ENCODE measurements around the gene COX7A2L.
"Not testable (repeated sequence)": the region's sequence is repeated elsewhere in the genome, so short reads cannot be mapped to it uniquely, and the experiment has no call there.

COX7A2L gene

GRCh38 chr2:42337846-42338566, 23.0 kb downstream of the COX7A2L start:
- DNase-seq: no peak

- no peak for DNase-seq
Measured at GRCh38 chr2:42337356-42337820, 23.6 kb downstream of the COX7A2L start.

GRCh38 chr2:42336361-42336965, 24.6 kb downstream of the COX7A2L start:
- DNase-seq: no peak

- no peak for DNase-seq
Measured at GRCh38 chr2:42335514-42336104, 25.4 kb downstream of the COX7A2L start.

- DNase-seq: not testable (repeated sequence)
Measured at GRCh38 chr2:42334865-42335264, 26.2 kb downstream of the COX7A2L start.

- DNase-seq: no peak
Measured at GRCh38 chr2:42334220-42334619, 26.8 kb downstream of the COX7A2L start.

- DNase-seq: no peak
Measured at GRCh38 chr2:42333579-42333978, 27.4 kb downstream of the COX7A2L start.

- DNase-seq: no peak
Measured at GRCh38 chr2:42332575-42332974, 28.4 kb downstream of the COX7A2L start.

- no peak for DNase-seq
Measured at GRCh38 chr2:42331569-42332284, 29.3 kb downstream of the COX7A2L start.

- no peak for DNase-seq
Measured at GRCh38 chr2:42329736-42330135, 31.3 kb downstream of the COX7A2L start.

GRCh38 chr2:42328923-42329322, 32.1 kb downstream of the COX7A2L start:
- no peak for DNase-seq

GRCh38 chr2:42328148-42328833, 32.7 kb downstream of the COX7A2L start:
- DNase-seq: peak; percentile 14

GRCh38 chr2:42327125-42327524, 33.9 kb downstream of the COX7A2L start:
- DNase-seq: peak; percentile 55

GRCh38 chr2:42325609-42326008, 35.4 kb downstream of the COX7A2L start:
- no peak for DNase-seq

- no peak for DNase-seq
Measured at GRCh38 chr2:42324949-42325348, 36.1 kb downstream of the COX7A2L start.

GRCh38 chr2:42324244-42324643, 36.8 kb downstream of the COX7A2L start:
- DNase-seq: no peak

GRCh38 chr2:42321452-42322064, 39.5 kb downstream of the COX7A2L start:
- DNase-seq: no peak

- DNase-seq: no peak
Measured at GRCh38 chr2:42319265-42319664, 41.8 kb downstream of the COX7A2L start.

GRCh38 chr2:42317945-42318344, 43.1 kb downstream of the COX7A2L start:
- DNase-seq: no peak

GRCh38 chr2:42317486-42317885, 43.5 kb downstream of the COX7A2L start:
- no peak for DNase-seq

GRCh38 chr2:42316910-42317309, 44.1 kb downstream of the COX7A2L start:
- no peak for DNase-seq

- no peak for DNase-seq
Measured at GRCh38 chr2:42315844-42316470, 45.1 kb downstream of the COX7A2L start.

Measured in NCI-H774 (cell line).